ENCODE results near the gene LIPN. TPM values are rescaled to one million over a fixed set of nuclear protein-coding genes. Genes with fewer than 3 reads are reported as not detected.

Gene LIPN
- polyA plus RNA-seq, 4 donors = 0.04 TPM; not detected in 3

DNA sequence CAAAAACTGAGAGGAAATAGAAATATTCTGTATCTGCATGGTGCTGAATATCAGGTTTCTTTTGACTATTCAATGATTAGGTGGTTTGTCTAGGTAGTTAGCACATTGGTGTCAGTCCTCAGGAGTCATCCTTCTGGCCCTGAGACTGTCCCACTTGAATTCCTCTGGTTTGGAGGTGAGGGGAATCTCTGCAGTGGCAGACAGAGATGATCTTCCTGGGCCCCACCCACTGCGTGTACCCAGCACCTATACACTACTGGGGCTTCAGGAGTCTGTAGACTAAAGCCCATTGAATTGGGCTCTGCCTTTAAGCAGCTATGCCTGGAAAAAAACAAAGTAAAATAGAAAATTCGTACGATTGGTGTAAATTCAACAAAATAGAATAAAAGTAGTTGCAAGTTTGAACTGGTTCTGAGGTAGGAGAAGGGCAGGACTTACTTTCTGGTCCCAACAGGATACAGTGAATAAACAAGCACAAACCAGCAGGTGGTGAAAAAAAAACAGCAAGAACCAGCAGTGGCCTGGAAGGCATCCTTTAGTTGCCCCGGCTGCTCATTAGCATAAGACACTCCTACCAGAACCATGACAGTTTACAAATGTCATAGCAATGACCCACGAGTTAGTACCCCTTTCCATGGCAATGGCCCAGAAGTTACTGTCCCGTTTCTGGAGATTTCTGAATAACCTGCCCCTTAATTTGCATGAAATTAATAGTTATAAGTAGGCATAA lies 44.4 kb downstream of the LIPN start:
- no peaks in the 10 kb centered on the region for H3K36me3 ChIP-seq (ENCODE audit: control insufficient read depth in 3 of 3, insufficient read depth in 2 of 3, low read depth in 1 of 3, low read length in 3 of 3)
- no peaks in the 10 kb centered on the region for H3K9me3 ChIP-seq (ENCODE audit: control insufficient read depth in 2 of 2, insufficient read depth in 1 of 2, low read depth in 1 of 2, low read length in 1 of 2)
- no peak overlapping the region for H3K4me3 ChIP-seq (ENCODE audit: low read depth in 1 of 3, low read length in 3 of 3)
- WGBS, 3 donors = 66 to 74% (median 70%) methylated on average over 6 of the region's 6 CpGs
- H3K4me1 ChIP-seq (ENCODE audit: control insufficient read depth in 3 of 3, insufficient read depth in 2 of 3, low read depth in 1 of 3, low read length in 2 of 3) = no peaks in the 10 kb centered on the region
- no peak overlapping the region for H3K27ac ChIP-seq (ENCODE audit: low read depth in 1 of 3, low read length in 2 of 3)
- no peak for DNase-seq
- H3K27me3 ChIP-seq (ENCODE audit: control insufficient read depth in 3 of 3, insufficient read depth in 3 of 3, low read length in 3 of 3) = no peaks in the 10 kb centered on the region
- no peak for FAIRE-seq

DNA sequence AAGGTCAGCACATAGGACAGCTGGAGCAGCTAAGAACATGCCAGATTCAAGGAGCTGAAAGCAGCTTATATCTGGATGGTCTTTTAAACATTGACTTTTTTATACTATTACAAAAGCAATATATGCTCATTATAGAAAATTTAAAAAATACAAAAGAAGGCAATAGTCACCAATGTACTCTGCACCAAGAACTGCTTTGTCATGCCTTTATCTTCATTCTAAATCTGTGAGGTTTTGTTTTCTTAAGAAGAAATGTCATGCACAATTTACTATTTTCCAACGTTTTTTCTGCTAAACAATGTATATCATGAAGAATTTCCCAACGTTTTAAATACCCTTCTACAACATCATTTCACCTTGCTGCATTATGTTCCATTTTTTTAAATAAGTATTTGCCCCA lies 45.5 kb downstream of the LIPN start:
- H3K36me3 ChIP-seq (ENCODE audit: control insufficient read depth in 3 of 3, insufficient read depth in 2 of 3, low read depth in 1 of 3, low read length in 3 of 3) = no peaks in the 10 kb centered on the region
- DNase-seq (no peak), FAIRE-seq (no peak)
- H3K4me3 ChIP-seq (ENCODE audit: low read depth in 1 of 3, low read length in 3 of 3) = no peak overlapping the region
- no peaks in the 10 kb centered on the region for H3K9me3 ChIP-seq (ENCODE audit: control insufficient read depth in 2 of 2, insufficient read depth in 1 of 2, low read depth in 1 of 2, low read length in 1 of 2)
- H3K4me1 ChIP-seq (ENCODE audit: control insufficient read depth in 3 of 3, insufficient read depth in 2 of 3, low read depth in 1 of 3, low read length in 2 of 3) = no peaks in the 10 kb centered on the region
- no peaks in the 10 kb centered on the region for H3K27me3 ChIP-seq (ENCODE audit: control insufficient read depth in 3 of 3, insufficient read depth in 3 of 3, low read length in 3 of 3)
- H3K27ac ChIP-seq (ENCODE audit: low read depth in 1 of 3, low read length in 2 of 3) = no peak overlapping the region
- 37 to 52% (median 49%) methylated on average over 2 of the region's 2 CpGs for WGBS, 3 donors

DNA sequence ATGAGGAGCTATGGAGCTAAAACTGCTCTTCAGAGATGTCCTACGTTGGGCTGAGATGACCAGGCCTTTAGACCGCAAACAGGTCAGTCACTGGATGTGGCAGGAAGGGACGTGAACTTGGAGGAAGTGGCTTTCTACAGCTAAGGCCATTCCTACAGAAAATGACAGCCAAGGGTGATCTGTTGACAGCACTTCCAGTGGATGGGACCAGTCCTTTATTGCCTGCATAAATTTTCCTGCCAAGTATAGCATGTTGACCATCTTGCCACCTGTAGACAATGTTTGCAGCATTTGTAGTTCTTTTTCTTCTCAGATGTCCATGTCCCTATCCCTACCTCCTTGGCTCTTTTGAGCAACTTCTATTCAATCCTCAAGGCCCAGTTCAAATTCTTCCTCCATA lies 46.1 kb downstream of the LIPN start:
- H3K27me3 ChIP-seq (ENCODE audit: control insufficient read depth in 3 of 3, insufficient read depth in 3 of 3, low read length in 3 of 3) = no peaks in the 10 kb centered on the region
- H3K9me3 ChIP-seq (ENCODE audit: control insufficient read depth in 2 of 2, insufficient read depth in 1 of 2, low read depth in 1 of 2, low read length in 1 of 2) = no peaks in the 10 kb centered on the region
- H3K4me1 ChIP-seq (ENCODE audit: control insufficient read depth in 3 of 3, insufficient read depth in 2 of 3, low read depth in 1 of 3, low read length in 2 of 3) = no peaks in the 10 kb centered on the region
- 85 to 98% (median 86%) methylated on average over 3 of the region's 3 CpGs for WGBS, 3 donors
- FAIRE-seq (no peak), DNase-seq (no peak)
- H3K27ac ChIP-seq (ENCODE audit: low read depth in 1 of 3, low read length in 2 of 3) = no peak overlapping the region
- no peak overlapping the region for H3K4me3 ChIP-seq (ENCODE audit: low read depth in 1 of 3, low read length in 3 of 3)
- H3K36me3 ChIP-seq (ENCODE audit: control insufficient read depth in 3 of 3, insufficient read depth in 2 of 3, low read depth in 1 of 3, low read length in 3 of 3) = no peaks in the 10 kb centered on the region

DNA sequence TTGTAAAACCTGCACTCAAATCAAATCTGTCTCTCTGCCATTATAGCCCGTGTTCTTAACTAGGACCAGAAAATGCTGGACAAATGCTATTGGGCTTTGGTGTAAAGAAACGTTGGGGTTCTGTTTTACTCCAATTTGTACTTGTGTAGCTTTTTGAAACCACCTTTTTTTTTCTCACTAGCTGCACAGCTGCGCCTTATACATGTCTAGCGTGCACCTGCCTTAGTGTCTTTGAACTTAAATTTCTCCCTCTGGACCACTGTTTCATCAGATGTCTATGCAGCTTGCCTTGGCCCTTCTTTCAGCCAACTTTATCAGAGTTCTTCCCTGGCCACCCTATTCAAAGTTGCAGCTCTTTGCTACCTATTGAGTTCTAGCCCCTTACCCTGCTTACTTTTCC lies 49.8 kb downstream of the LIPN start:
- DNase-seq = no peak
- H3K4me3 ChIP-seq (ENCODE audit: low read depth in 1 of 3, low read length in 3 of 3) = no peak overlapping the region
- H3K36me3 ChIP-seq (ENCODE audit: control insufficient read depth in 3 of 3, insufficient read depth in 2 of 3, low read depth in 1 of 3, low read length in 3 of 3) = no peaks in the 10 kb centered on the region
- H3K9me3 ChIP-seq (ENCODE audit: control insufficient read depth in 2 of 2, insufficient read depth in 1 of 2, low read depth in 1 of 2, low read length in 1 of 2) = no peaks in the 10 kb centered on the region
- FAIRE-seq = no peak
- H3K4me1 ChIP-seq (ENCODE audit: control insufficient read depth in 3 of 3, insufficient read depth in 2 of 3, low read depth in 1 of 3, low read length in 2 of 3) = no peaks in the 10 kb centered on the region
- 68 to 79% (median 74%) methylated on average over 4 of the region's 4 CpGs for WGBS, 3 donors
- H3K27ac ChIP-seq (ENCODE audit: low read depth in 1 of 3, low read length in 2 of 3) = no peak overlapping the region
- H3K27me3 ChIP-seq (ENCODE audit: control insufficient read depth in 3 of 3, insufficient read depth in 3 of 3, low read length in 3 of 3) = no peaks in the 10 kb centered on the region

DNA sequence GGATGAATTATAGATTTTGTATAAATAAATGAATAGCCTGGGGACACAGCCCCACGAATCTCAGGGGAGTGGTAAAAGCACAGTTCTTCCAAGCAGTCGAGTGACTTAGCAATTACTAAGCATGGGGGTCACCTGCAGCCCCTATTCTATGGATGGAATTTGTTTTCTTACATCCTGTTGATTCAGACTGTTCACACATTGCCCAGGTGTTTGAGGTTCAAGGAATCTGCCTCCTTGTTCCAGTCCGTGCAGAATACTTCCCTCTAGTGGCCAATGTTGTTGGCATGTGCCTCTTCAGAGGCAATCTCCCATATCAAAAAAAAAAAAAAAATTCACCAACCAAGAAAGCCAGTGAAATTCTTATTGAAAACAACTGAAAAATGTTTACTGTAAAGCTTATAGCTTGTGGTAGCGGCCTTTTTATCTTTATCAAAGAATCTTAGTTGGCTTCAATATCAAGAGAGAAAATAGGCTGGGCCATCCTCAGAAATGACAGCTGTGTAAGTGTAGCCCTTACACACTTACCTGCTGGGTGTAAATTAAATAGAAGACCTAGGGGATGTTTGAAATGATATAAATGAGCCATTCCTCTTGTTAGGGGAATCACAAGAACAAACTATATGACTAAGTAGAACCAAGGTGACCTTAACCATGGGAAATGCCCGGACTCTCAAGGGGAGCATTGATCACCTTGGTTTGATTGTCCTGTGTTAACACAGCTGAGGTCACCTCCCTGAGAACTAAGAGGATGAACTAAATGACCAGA lies 50.6 kb downstream of the LIPN start:
- Histone ChIP-seq H3K36me3 (ENCODE audit: control insufficient read depth in 3 of 3, insufficient read depth in 2 of 3, low read depth in 1 of 3, low read length in 3 of 3) (no peaks in the 10 kb centered on the region), H3K9me3 (ENCODE audit: control insufficient read depth in 2 of 2, insufficient read depth in 1 of 2, low read depth in 1 of 2, low read length in 1 of 2) (no peaks in the 10 kb centered on the region), H3K4me3 (ENCODE audit: low read depth in 1 of 3, low read length in 3 of 3) (no peak overlapping the region), H3K27me3 (ENCODE audit: control insufficient read depth in 3 of 3, insufficient read depth in 3 of 3, low read length in 3 of 3) (no peaks in the 10 kb centered on the region), H3K27ac (ENCODE audit: low read depth in 1 of 3, low read length in 2 of 3) (no peak overlapping the region), H3K4me1 (ENCODE audit: control insufficient read depth in 3 of 3, insufficient read depth in 2 of 3, low read depth in 1 of 3, low read length in 2 of 3) (no peaks in the 10 kb centered on the region)
- DNase-seq (peak; percentile 64 to 68), FAIRE-seq (peak; percentile 19)
- 20 to 35% (median 30%) methylated on average over 5 of the region's 5 CpGs for WGBS, 3 donors

DNA sequence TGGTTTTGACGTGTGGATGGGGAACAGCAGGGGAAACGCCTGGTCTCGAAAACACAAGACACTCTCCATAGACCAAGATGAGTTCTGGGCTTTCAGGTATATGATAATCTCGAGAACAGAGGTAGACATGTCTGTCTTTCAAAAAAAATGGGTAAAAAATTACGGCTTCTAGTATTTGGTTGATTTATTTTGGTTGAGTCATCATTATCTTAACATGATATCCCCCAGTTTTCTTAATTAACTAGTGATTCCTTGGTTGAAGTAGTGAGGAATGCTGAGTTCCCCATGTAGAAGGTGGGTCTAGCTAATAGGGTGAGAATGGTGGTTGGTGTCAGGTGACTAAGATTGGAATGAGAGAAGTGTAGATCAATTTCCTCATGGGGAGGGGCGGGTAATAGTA lies 53.4 kb downstream of the LIPN start:
- H3K9me3 ChIP-seq (ENCODE audit: control insufficient read depth in 2 of 2, insufficient read depth in 1 of 2, low read depth in 1 of 2, low read length in 1 of 2) = no peaks in the 10 kb centered on the region
- FAIRE-seq = no peak
- 90 to 92% (median 91%) methylated on average over 6 of the region's 6 CpGs for WGBS, 3 donors

DNA sequence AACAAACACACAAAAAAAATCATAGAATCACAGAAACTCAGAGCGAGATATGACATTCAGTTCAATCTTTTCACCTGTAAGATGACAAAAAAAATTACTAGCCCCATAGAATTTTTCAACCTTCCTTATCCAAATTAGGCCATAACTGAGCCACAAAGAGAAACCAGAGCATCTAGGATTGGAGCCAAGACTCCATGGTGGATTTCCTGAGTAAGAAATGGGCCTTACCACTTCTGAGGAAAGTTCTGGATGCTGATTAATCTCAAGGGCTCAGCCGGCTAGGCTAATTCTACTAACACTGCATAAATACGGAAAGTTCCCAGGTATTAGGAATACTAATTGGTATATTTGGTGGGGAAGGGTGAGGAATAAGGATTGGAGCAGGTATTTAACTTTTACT lies 59.5 kb downstream of the LIPN start:
- 85 to 96% (median 94%) methylated on average over 3 of the region's 3 CpGs for WGBS, 3 donors
- FAIRE-seq = no peak

More for the DNA sequence above, 53.4 kb downstream of the LIPN start:
- H3K27ac ChIP-seq (ENCODE audit: low read depth in 1 of 3, low read length in 2 of 3) = no peak overlapping the region
- no peak overlapping the region for H3K4me3 ChIP-seq (ENCODE audit: low read depth in 1 of 3, low read length in 3 of 3)
- no peaks in the 10 kb centered on the region for H3K36me3 ChIP-seq (ENCODE audit: control insufficient read depth in 3 of 3, insufficient read depth in 2 of 3, low read depth in 1 of 3, low read length in 3 of 3)
- H3K4me1 ChIP-seq (ENCODE audit: control insufficient read depth in 3 of 3, insufficient read depth in 2 of 3, low read depth in 1 of 3, low read length in 2 of 3) = no peaks in the 10 kb centered on the region
- no peaks in the 10 kb centered on the region for H3K27me3 ChIP-seq (ENCODE audit: control insufficient read depth in 3 of 3, insufficient read depth in 3 of 3, low read length in 3 of 3)
- no peak for DNase-seq

DNA sequence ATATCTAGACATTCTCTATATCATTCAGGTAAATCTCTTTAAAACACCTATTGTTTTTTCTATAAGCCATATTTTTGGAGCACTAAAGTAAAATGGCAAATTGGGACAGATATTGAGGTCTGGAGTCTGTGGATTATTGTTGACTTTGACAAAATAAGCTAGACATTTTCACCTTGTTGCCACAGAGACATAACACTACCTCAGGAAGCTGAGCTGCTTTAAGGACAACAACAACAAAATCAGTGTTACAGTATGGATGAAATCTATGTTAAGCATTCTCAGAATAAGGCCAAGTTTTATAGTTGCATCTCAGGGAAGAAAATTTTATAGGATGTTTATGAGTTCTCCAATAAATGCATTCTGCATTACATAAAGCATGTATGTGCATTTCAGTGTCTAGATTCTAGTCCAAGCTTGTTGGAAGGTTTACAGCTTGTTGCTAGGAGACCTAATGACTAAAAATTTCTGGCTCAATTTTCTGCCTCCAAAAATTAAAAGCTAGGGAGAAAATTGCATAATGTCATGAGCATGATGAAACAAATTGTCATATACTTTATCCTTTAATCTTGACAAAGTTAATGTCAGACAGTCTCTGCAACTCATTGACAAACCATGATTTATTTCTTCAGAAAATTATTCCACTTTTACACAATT lies 61.1 kb downstream of the LIPN start:
- no peaks in the 10 kb centered on the region for H3K9me3 ChIP-seq (ENCODE audit: control insufficient read depth in 2 of 2, insufficient read depth in 1 of 2, low read depth in 1 of 2, low read length in 1 of 2)
- DNase-seq = no peak
- FAIRE-seq = no peak

More for the DNA sequence above, 59.5 kb downstream of the LIPN start:
- no peaks in the 10 kb centered on the region for H3K9me3 ChIP-seq (ENCODE audit: control insufficient read depth in 2 of 2, insufficient read depth in 1 of 2, low read depth in 1 of 2, low read length in 1 of 2)
- no peak overlapping the region for H3K27ac ChIP-seq (ENCODE audit: low read depth in 1 of 3, low read length in 2 of 3)
- no peaks in the 10 kb centered on the region for H3K36me3 ChIP-seq (ENCODE audit: control insufficient read depth in 3 of 3, insufficient read depth in 2 of 3, low read depth in 1 of 3, low read length in 3 of 3)
- no peaks in the 10 kb centered on the region for H3K27me3 ChIP-seq (ENCODE audit: control insufficient read depth in 3 of 3, insufficient read depth in 3 of 3, low read length in 3 of 3)
- no peak overlapping the region for H3K4me3 ChIP-seq (ENCODE audit: low read depth in 1 of 3, low read length in 3 of 3)
- no peak for DNase-seq
- no peaks in the 10 kb centered on the region for H3K4me1 ChIP-seq (ENCODE audit: control insufficient read depth in 3 of 3, insufficient read depth in 2 of 3, low read depth in 1 of 3, low read length in 2 of 3)

More for the DNA sequence above, 61.1 kb downstream of the LIPN start:
- no peak overlapping the region for H3K4me3 ChIP-seq (ENCODE audit: low read depth in 1 of 3, low read length in 3 of 3)
- H3K27me3 ChIP-seq (ENCODE audit: control insufficient read depth in 3 of 3, insufficient read depth in 3 of 3, low read length in 3 of 3) = no peaks in the 10 kb centered on the region
- H3K27ac ChIP-seq (ENCODE audit: low read depth in 1 of 3, low read length in 2 of 3) = no peak overlapping the region
- no peaks in the 10 kb centered on the region for H3K4me1 ChIP-seq (ENCODE audit: control insufficient read depth in 3 of 3, insufficient read depth in 2 of 3, low read depth in 1 of 3, low read length in 2 of 3)
- no peaks in the 10 kb centered on the region for H3K36me3 ChIP-seq (ENCODE audit: control insufficient read depth in 3 of 3, insufficient read depth in 2 of 3, low read depth in 1 of 3, low read length in 3 of 3)

All from small intestine (tissue), 7 donors.